Uterus (tissue), 4 donors: ENCODE measurements around the gene ARHGAP45. TPM values are rescaled to one million over a fixed set of nuclear protein-coding genes. Genes with fewer than 3 reads are reported as not detected.
"Not testable (repeated sequence)": the region's sequence is repeated elsewhere in the genome, so short reads cannot be mapped to it uniquely, and the experiment has no call there.

Experiments used
- DNase-seq, 2 donors: peaks; one replicate each; pipeline ENCODE4 v3.0.0-alpha.2; 2019 to 2020
- H3K27ac ChIP-seq, 2 donors: fragments of 200-600 bp; sonication (generic); 1 replicate in 1 of 2; 2 replicates in 1 of 2; pipeline ENCODE4 v1.5.1; 2016 to 2018
- H3K27me3 ChIP-seq, 2 donors: fragments of 200-600 bp; sonication (generic); one replicate each; pipeline ENCODE4 v1.5.1; 2018 to 2019; ENCODE audit warnings: control low read depth in 1 of 2
- H3K36me3 ChIP-seq, 2 donors: fragments of 200-600 bp; sonication (generic); one replicate each; pipeline ENCODE4 v1.5.1; 2019; ENCODE audit warnings: control low read depth in 1 of 2
- H3K4me1 ChIP-seq, 2 donors: fragments of 200-600 bp; sonication (generic); one replicate each; pipeline ENCODE4 v1.5.1; 2018 to 2019; ENCODE audit warnings: control low read depth in 1 of 2
- H3K4me3 ChIP-seq, 2 donors: fragments of 200-600 bp; sonication (generic); 1 replicate in 1 of 2; 2 replicates in 1 of 2; pipeline ENCODE4 v1.5.1; 2018 to 2019; ENCODE audit warnings: mild to moderate bottlenecking in 1 of 2
- H3K9me3 ChIP-seq, 2 donors: fragments of 200-600 bp; sonication (generic); one replicate each; pipeline ENCODE4 v1.5.1; 2019; ENCODE audit warnings: control low read depth in 1 of 2
- POLR2A ChIP-seq, 2 donors: fragments of 450-650 bp; IDR thresholded peaks; one replicate each; pipeline ENCODE4 v1.6.1; 2016; ENCODE audit warnings: antibody characterized with exemption in 2 of 2, mild to moderate bottlenecking in 1 of 2, moderate library complexity in 1 of 2
- intact Hi-C: fragments of 100-400 bp; cut with DNase I; formaldehyde crosslinking; loops from one replicate; pipeline ENCODE4 v1.15.1; 2023; ENCODE audit warnings: low total_unique reads
- total RNA-seq, 4 donors: library from RNA; depleted of rRNA in 3 of 4; stranded (reverse); fragments of >200 nt in 3 of 4; gene quantifications; one replicate each; pipeline versions ENCODE4 v1.1.0 to v1.2.4, GENCODE V29; 2014 to 2023
- TF ChIP-seq, protein P1 (sequence below), 4 experiments: fragments of 200-600 bp in 2 of 4; fragments of 450-650 bp in 2 of 4; sonication (generic) in 2 of 4; IDR thresholded peaks; one replicate each; pipeline ENCODE4 v1.5.1; 2016 to 2019; ENCODE audit warnings: antibody characterized with exemption in 4 of 4, mild to moderate bottlenecking in 2 of 4, moderate library complexity in 1 of 4
- donor health status: DM: yes; HTN: yes; CAD: no.

Gene ARHGAP45
- total RNA-seq, 4 donors from 2014 or later, result 4.1 to 154 (median 8.6) TPM

DNA sequence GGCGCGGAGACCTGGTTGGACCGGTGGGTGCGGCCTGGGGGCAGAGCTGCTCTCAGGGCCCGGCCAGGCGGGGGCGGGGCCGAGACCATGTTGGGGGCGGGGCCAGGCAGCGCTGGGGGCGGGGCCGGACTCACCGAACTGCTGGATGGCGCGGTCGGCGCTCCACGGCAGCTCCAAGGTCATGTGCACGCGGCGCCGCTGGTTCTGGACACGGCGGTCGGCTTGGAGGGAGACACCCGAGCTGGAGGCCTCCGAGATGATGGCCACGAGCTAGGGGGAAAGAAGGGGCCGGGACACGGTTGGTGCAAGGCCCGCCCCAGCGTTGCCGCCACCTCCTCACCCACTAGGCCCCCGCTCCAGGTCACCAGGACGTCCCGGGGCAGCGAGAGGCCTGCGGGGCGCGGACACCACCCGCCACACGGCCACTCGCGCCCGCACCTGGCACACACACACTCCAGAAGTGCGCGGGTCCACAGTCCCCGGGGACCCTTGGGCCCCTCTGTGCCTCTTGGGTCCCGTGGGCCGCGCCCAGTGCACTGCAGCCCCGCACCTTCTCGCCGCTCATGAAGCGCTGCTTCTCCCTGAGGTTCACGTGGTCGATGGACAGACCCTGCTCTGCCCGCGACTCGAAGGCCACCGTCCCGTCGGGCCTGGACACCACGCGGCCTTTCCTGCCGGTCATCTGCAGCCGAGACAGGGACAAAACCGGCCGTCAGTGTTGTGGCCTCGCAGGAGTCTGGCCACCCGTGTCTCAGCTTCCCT is 45.5 kb downstream of the ARHGAP45 start:
- TF ChIP-seq, protein P1, sequence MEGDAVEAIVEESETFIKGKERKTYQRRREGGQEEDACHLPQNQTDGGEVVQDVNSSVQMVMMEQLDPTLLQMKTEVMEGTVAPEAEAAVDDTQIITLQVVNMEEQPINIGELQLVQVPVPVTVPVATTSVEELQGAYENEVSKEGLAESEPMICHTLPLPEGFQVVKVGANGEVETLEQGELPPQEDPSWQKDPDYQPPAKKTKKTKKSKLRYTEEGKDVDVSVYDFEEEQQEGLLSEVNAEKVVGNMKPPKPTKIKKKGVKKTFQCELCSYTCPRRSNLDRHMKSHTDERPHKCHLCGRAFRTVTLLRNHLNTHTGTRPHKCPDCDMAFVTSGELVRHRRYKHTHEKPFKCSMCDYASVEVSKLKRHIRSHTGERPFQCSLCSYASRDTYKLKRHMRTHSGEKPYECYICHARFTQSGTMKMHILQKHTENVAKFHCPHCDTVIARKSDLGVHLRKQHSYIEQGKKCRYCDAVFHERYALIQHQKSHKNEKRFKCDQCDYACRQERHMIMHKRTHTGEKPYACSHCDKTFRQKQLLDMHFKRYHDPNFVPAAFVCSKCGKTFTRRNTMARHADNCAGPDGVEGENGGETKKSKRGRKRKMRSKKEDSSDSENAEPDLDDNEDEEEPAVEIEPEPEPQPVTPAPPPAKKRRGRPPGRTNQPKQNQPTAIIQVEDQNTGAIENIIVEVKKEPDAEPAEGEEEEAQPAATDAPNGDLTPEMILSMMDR (IDR thresholded peaks at IDR 0.05), result no peak
- TF ChIP-seq POLR2A (IDR thresholded peaks at IDR 0.05), result no peak
- Histone ChIP-seq H3K4me1 (peaks cover 5 to 7% of the 10 kb centered on the region in 2 donors), H3K4me3 (no peak overlapping the region), H3K36me3 (no peaks in the 10 kb centered on the region), H3K27me3 (no peaks in the 10 kb centered on the region), H3K27ac (peak overlapping the region; percentile 71 to 72), H3K9me3 (no peaks in the 10 kb centered on the region)
- intact Hi-C loops, result loop anchor here (5.0 kb wide), 1 partner anchor 80 kb away; no protein-coding TSS in a partner anchor
- peak; percentile 57 to 72 for DNase-seq

DNA sequence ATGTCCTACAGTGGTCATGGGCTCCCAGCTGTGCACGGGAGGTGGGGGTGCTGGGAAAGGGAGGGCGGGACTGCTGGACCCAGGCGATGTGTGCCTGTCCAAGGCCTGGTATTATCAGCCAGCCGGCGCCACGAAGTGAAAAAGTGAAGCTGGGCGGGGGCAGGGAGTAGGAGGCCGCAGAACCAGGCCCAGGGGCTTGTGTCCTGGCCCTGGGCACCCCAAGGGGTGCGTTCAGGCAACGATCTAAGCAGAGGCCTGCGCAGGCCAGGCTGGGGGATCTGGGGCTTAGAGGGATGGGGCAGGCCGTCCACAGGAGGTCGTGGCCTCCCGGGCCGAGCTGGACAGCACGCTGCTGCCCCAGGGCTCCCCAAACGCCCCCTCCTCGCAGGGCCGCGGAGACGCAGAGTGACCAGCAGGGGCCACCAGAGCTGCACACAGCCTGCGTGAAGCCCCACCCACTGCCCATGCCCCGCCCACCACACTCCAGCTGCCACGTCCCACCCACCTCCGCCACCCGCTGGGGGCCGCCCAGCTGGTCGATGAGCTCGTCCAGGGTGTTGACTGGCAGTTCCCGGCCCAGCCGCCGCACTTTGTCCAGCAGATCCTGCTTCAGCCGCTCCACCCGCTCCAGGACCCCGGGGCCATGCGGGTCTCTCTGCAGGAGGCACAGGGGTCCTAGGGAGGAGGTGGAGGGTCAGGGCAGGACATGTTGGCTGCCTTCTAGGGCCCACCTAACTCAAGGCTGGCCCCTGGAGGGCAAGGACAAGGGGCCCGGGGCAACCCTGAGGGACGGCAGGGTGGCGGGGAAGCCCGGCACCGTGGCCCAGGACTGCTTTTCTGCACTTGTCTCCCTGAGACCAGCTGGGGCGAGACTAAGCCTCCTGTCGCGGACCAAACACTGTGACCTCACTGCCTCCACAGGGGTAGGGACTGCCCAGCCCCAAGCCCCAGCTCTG is 46.3 kb downstream of the ARHGAP45 start:
- Histone ChIP-seq H3K27me3 (no peaks in the 10 kb centered on the region), H3K4me3 (no peak overlapping the region), H3K36me3 (no peaks in the 10 kb centered on the region), H3K9me3 (no peaks in the 10 kb centered on the region), H3K27ac (peak overlapping the region; percentile 71 to 72), H3K4me1 (peaks cover 5 to 7% of the 10 kb centered on the region in 2 donors)
- TF ChIP-seq, protein P1 (IDR thresholded peaks at IDR 0.05), result peak; percentile 96 to 97 (median 96)
- TF ChIP-seq POLR2A (IDR thresholded peaks at IDR 0.05), result peak; percentile 27 to 39
- intact Hi-C loops, result loop anchor here (5.0 kb wide), 1 partner anchor 79 kb away; no protein-coding TSS in a partner anchor
- peak; percentile 95 to 97 for DNase-seq

DNA sequence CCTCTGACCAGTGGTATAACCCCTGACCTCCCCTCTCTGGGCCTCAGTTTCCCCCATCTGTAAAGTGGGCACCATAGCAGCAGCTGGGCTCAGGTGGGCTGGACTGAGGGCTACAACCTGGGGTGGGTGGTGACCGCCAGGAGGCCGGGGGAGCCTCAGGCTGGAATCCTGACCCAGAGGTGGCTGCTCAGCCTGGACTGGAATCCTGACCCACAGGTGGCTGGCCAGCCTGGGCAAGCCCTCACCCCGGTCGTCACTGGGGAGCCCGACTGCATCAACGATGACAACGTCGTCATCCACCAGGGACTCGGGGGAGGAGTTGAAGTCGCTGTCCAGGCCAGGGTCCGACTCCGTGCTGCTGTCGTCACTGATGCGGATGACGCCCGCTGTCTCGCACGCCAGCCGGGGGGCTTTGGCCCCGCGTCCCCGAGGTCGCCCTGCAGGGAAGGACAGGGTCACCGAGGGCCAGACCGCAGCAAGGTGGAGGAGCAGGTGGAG is 47.1 kb downstream of the ARHGAP45 start:
- no peaks in the 10 kb centered on the region for H3K9me3 ChIP-seq
- H3K4me1 ChIP-seq, result peaks cover 5 to 7% of the 10 kb centered on the region in 2 donors
- TF ChIP-seq POLR2A (IDR thresholded peaks at IDR 0.05), result no peak
- TF ChIP-seq, protein P1 (IDR thresholded peaks at IDR 0.05), result no peak
- peak overlapping the region; percentile 71 to 72 for H3K27ac ChIP-seq
- no peaks in the 10 kb centered on the region for H3K36me3 ChIP-seq
- intact Hi-C loops, result loop anchor here (5.0 kb wide), 1 partner anchor 78 kb away; no protein-coding TSS in a partner anchor
- no peak overlapping the region for H3K4me3 ChIP-seq
- no peaks in the 10 kb centered on the region for H3K27me3 ChIP-seq
- peak in 1 of 2 donors; percentile 31 for DNase-seq

DNA sequence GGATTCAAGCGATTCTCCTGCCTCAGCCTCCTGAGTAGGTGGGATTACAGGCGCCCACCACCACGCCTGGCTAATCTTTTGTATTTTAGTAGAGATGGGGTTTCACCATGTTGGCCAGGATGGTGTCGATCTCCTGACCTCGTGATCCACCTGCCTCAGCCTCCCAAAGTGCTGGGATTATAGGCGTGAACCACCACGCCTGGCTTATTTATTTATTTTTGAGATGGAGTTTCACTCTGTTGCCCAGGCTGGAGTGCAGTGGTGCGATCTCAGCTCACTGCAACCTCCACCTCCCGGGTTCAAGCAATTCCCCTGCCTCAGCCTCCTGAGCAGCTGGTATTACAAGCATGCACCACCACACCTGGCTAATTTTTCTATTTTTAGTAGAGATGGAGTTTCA is 47.8 kb downstream of the ARHGAP45 start:
- H3K4me1 ChIP-seq, H3K9me3 ChIP-seq, H3K36me3 ChIP-seq, H3K27me3 ChIP-seq, H3K27ac ChIP-seq, DNase-seq, H3K4me3 ChIP-seq: not testable (repeated sequence)
- intact Hi-C loops, result loop anchor here (5.0 kb wide), 1 partner anchor 78 kb away; no protein-coding TSS in a partner anchor

DNA sequence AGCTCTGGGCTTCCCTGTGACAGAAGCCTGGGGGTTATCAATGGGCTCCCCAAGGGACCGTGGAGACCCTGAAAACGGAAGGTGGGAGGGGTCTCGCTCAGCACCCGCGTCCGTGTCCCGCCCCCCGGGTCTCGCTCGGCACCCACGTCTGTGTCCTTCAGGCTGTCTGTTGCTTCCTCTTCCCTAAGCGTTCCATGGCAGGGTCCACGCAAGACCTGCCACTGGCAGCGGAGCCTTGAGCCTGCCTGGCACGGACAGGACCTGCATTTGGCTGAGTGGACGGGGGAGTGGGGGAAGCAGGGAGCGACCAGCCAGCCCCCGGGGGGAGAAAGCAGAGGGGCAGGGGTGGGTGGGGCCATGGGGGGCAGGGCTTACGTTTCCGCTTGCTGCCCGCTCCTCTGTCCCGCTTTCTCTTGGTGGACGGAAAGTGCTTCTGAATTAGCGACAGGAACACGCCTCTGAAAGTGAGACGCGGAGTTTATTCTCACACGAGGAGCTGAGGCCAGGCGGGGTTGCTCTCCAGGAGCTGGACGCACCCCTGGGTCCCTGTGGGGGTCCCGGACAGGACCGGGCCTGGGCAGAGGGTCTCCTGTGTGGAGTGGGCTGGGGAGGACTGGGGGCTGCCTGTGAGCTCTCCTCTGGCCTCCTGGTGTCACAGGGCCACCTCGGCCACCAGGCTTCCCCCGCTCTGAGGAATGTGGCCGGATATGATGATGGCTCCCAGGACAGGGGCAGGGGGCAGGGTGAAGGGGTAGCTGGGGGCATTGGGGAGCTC is 48.9 kb downstream of the ARHGAP45 start:
- intact Hi-C loops, result no loop called here
- no peaks in the 10 kb centered on the region for H3K9me3 ChIP-seq
- H3K27me3 ChIP-seq, result no peaks in the 10 kb centered on the region
- H3K4me3 ChIP-seq, result no peak overlapping the region
- H3K4me1 ChIP-seq, result peaks cover 5 to 7% of the 10 kb centered on the region in 2 donors
- no peak for DNase-seq
- no peak overlapping the region for H3K27ac ChIP-seq
- H3K36me3 ChIP-seq, result no peaks in the 10 kb centered on the region
- TF ChIP-seq, protein P1 (IDR thresholded peaks at IDR 0.05), result no peak
